ENCODE results near the gene SLC30A7. TPM values are rescaled to one million over a fixed set of nuclear protein-coding genes. Genes with fewer than 3 reads are reported as not detected.

SLC30A7 gene
- total RNA-seq, 1 donor from 2014 or later = 22.2 TPM

GRCh38 chr1:101004670-101005069 lies 108.8 kb downstream of the SLC30A7 start:
- peaks cover 8% of the 10 kb centered on the region for H3K4me1 Mint-ChIP-seq
- no peaks in the 10 kb centered on the region for H3K79me2 ChIP-seq (ENCODE audit: low read depth)
- peaks cover 23% of the 10 kb centered on the region for H3K36me3 Mint-ChIP-seq
- H3K27ac Mint-ChIP-seq = no peak overlapping the region
- no peaks in the 10 kb centered on the region for H3K36me3 ChIP-seq
- no peak overlapping the region for H3K27ac ChIP-seq
- no peak for DNase-seq (ENCODE audit: low spot score)
- no peak overlapping the region for H2AFZ ChIP-seq (replicated peaks)
- H3K4me2 ChIP-seq = no peak overlapping the region
- no peak for TF ChIP-seq EZH2phosphoT487 (IDR thresholded peaks at IDR 0.05)
- TF ChIP-seq CTCF (IDR thresholded peaks at IDR 0.05) = no peak
- TF ChIP-seq EZH2 (IDR thresholded peaks at IDR 0.05) = no peak
- H4K20me1 ChIP-seq (ENCODE audit: low read depth) = no peaks in the 10 kb centered on the region
- H3K27me3 ChIP-seq = no peaks in the 10 kb centered on the region
- peaks cover 5% of the 10 kb centered on the region for H3K4me1 ChIP-seq
- no peak overlapping the region for H3K4me3 ChIP-seq
- no peaks in the 10 kb centered on the region for H3K27me3 Mint-ChIP-seq (ENCODE audit: insufficient read depth, low read depth)
- H3F3A ChIP-seq (ENCODE audit: low read depth) = no peaks in the 10 kb centered on the region
- H3K4me3 Mint-ChIP-seq = no peak overlapping the region
- no peaks in the 10 kb centered on the region for H3K9me3 Mint-ChIP-seq
- H3K9ac ChIP-seq = no peak overlapping the region
- H3K9me3 ChIP-seq (ENCODE audit: low read depth) = no peaks in the 10 kb centered on the region

- no peak overlapping the region for H3K4me2 ChIP-seq
Measured at GRCh38 chr1:101005183-101005582, 109.3 kb downstream of the SLC30A7 start.

GRCh38 chr1:101005871-101006270 lies 110.0 kb downstream of the SLC30A7 start:
- Mint-ChIP-seq H3K4me3 (no peak overlapping the region), H3K27me3 (ENCODE audit: insufficient read depth, low read depth) (no peaks in the 10 kb centered on the region), H3K36me3 (peaks cover 27% of the 10 kb centered on the region), H3K4me1 (peaks cover 8% of the 10 kb centered on the region), H3K27ac (no peak overlapping the region), H3K9me3 (no peaks in the 10 kb centered on the region)
- no peak overlapping the region for H3K4me2 ChIP-seq
- H4K20me1 ChIP-seq (ENCODE audit: low read depth) = no peaks in the 10 kb centered on the region
- no peaks in the 10 kb centered on the region for H3K9me3 ChIP-seq (ENCODE audit: low read depth)
- no peak for DNase-seq (ENCODE audit: low spot score)
- no peaks in the 10 kb centered on the region for H3K36me3 ChIP-seq
- TF ChIP-seq EZH2phosphoT487 (IDR thresholded peaks at IDR 0.05) = no peak
- no peak for TF ChIP-seq EZH2 (IDR thresholded peaks at IDR 0.05)
- no peak for TF ChIP-seq CTCF (IDR thresholded peaks at IDR 0.05)
- H3K79me2 ChIP-seq (ENCODE audit: low read depth) = no peaks in the 10 kb centered on the region
- H3K4me3 ChIP-seq = no peak overlapping the region
- H3K27me3 ChIP-seq = no peaks in the 10 kb centered on the region
- no peaks in the 10 kb centered on the region for H3F3A ChIP-seq (ENCODE audit: low read depth)
- no peak overlapping the region for H3K9ac ChIP-seq
- peaks cover 5% of the 10 kb centered on the region for H3K4me1 ChIP-seq
- no peak overlapping the region for H3K27ac ChIP-seq
- H2AFZ ChIP-seq (replicated peaks) = no peak overlapping the region

More at GRCh38 chr1:101005183-101005582, 109.3 kb downstream of the SLC30A7 start:
- no peak overlapping the region for H3K27ac Mint-ChIP-seq
- H3K36me3 Mint-ChIP-seq = peaks cover 27% of the 10 kb centered on the region
- no peaks in the 10 kb centered on the region for H3K9me3 Mint-ChIP-seq
- H3K4me3 ChIP-seq = no peak overlapping the region
- no peak for DNase-seq (ENCODE audit: low spot score)
- TF ChIP-seq EZH2 (IDR thresholded peaks at IDR 0.05) (no peak), CTCF (IDR thresholded peaks at IDR 0.05) (no peak), EZH2phosphoT487 (IDR thresholded peaks at IDR 0.05) (no peak)
- no peaks in the 10 kb centered on the region for H3K79me2 ChIP-seq (ENCODE audit: low read depth)
- H3K36me3 ChIP-seq = no peaks in the 10 kb centered on the region
- peaks cover 8% of the 10 kb centered on the region for H3K4me1 Mint-ChIP-seq
- no peaks in the 10 kb centered on the region for H4K20me1 ChIP-seq (ENCODE audit: low read depth)
- H3K27ac ChIP-seq = no peak overlapping the region
- H3K9ac ChIP-seq = no peak overlapping the region
- no peaks in the 10 kb centered on the region for H3K27me3 ChIP-seq
- H3K4me1 ChIP-seq = peaks cover 5% of the 10 kb centered on the region
- H2AFZ ChIP-seq (replicated peaks) = no peak overlapping the region
- H3F3A ChIP-seq (ENCODE audit: low read depth) = no peaks in the 10 kb centered on the region
- H3K9me3 ChIP-seq (ENCODE audit: low read depth) = no peaks in the 10 kb centered on the region
- H3K27me3 Mint-ChIP-seq (ENCODE audit: insufficient read depth, low read depth) = no peaks in the 10 kb centered on the region
- no peak overlapping the region for H3K4me3 Mint-ChIP-seq
